HCT116 (cell line): ENCODE results near the gene PSMG3.

Source experiments
- EZH2 ChIP-seq: fragments of 200-600 bp; sonication (generic); IDR thresholded peaks from 2 replicates; pipeline ENCODE4 v1.6.1; 2017; ENCODE audit warnings: antibody characterized with exemption, mixed run types
- EZH2phosphoT487 ChIP-seq: fragments of 200-600 bp; IDR thresholded peaks from 2 replicates; pipeline ENCODE4 v1.6.1; 2018; ENCODE audit warnings: antibody characterized with exemption, borderline replicate concordance
- JUND ChIP-seq: IDR thresholded peaks from 2 replicates; pipeline ENCODE4 v1.6.1; 2012
- TF ChIP-seq, protein P1 (sequence below), 3 experiments: fragments of 200-600 bp in 1 of 3; sonication (generic) in 1 of 3; IDR thresholded peaks in 2 of 3; conservative IDR thresholded peaks in 1 of 3; 2 replicates each; pipeline ENCODE4 v1.5.1; 2012 to 2017; ENCODE audit warnings: low read depth in 2 of 3, low read length in 2 of 3, antibody characterized with exemption in 1 of 3, borderline replicate concordance in 1 of 3, control low read depth in 1 of 3, mild to moderate bottlenecking in 1 of 3, mixed read lengths in 1 of 3, mixed run types in 1 of 3, moderate library complexity in 1 of 3; ENCODE audit not compliant: insufficient read depth in 1 of 3

DNA sequence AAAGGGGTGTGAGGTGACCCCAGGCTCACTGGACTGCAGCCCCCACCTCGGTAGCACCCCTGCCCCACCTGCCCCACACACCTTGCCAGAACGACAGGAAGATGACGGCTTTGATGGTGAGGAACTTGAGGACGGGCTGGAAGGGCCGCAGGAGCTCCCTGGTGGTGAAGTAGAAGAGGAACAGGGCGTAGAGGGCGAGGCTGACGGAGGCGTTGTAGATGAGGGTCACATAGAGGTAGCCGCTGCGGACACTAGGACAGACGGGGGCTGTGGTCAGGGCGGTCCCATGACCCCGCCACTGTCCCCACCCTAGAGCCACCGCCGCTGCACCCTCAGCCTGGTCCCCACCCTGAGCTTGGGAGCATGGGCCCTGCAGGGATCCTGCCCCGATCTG is 21.4 kb downstream of the PSMG3 start:
- no peak for TF ChIP-seq EZH2phosphoT487
- TF ChIP-seq, protein P1, sequence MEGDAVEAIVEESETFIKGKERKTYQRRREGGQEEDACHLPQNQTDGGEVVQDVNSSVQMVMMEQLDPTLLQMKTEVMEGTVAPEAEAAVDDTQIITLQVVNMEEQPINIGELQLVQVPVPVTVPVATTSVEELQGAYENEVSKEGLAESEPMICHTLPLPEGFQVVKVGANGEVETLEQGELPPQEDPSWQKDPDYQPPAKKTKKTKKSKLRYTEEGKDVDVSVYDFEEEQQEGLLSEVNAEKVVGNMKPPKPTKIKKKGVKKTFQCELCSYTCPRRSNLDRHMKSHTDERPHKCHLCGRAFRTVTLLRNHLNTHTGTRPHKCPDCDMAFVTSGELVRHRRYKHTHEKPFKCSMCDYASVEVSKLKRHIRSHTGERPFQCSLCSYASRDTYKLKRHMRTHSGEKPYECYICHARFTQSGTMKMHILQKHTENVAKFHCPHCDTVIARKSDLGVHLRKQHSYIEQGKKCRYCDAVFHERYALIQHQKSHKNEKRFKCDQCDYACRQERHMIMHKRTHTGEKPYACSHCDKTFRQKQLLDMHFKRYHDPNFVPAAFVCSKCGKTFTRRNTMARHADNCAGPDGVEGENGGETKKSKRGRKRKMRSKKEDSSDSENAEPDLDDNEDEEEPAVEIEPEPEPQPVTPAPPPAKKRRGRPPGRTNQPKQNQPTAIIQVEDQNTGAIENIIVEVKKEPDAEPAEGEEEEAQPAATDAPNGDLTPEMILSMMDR (IDR thresholded peaks at IDR 0.05 in 2 of 3, conservative IDR thresholded peaks at IDR 0.05 in 1 of 3; ENCODE audit: borderline replicate concordance in 1 of 3, insufficient read depth in 1 of 3, low read depth in 2 of 3, low read length in 2 of 3) = no peak; a peak in 1 of 6 replicates
- no peak for TF ChIP-seq JUND
- no peak for TF ChIP-seq EZH2
